ENCODE results near the gene TPBGL.
A peak's percentile ranks its signal among the peaks of the same experiment; 100 is the strongest.
"Not testable (repeated sequence)": the region's sequence is repeated elsewhere in the genome, so short reads cannot be mapped to it uniquely, and the experiment has no call there.

The TPBGL gene

DNA sequence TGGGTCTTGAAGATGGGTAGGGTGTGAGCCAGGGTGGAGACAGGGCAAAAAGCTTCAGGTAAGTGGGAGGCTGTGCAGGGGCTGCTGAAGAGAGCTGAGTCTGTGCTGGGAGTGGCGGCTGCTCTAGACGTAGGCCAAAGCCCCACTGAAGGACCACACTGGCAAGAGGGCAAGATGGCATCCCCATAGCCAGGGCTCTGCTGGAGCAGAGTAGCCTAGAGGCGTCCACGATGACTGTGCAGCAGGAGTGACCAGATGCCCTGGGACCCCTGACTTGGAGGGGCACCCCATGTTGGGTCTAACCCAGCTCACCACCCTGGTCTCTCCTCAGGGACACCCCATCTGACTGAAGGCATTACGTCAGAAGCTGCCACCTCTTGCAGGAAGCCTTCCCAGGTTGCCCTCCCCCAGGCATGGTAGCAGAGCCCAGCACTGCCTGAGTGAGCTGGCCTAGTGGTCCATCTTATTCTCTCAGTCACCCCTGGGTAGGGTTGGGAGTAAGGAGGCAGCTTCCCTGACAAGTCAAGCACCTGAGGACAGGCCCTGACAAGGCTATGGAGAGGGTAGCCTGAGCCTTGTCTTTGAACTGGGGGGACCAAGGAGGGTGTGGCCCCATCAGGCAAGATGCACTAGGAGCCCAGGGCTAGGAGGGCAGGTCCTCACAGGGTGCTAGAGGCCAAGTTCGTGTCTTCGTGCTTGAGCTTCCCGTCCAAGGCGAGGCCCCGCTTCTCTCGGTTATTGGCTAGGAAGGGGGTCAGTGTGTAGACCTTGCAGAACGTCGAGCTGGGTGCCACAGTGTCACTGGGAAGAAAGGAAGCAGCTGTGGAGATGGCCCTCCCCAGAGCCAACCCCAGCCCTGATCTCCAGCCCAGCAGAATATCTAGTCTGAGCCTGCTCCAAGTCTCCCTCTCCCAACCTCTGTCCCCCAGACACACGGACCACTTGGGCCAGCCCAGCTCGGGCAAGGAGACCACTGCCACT is 33.1 kb downstream of the TPBGL start:
- no peak for DNase-seq

DNA sequence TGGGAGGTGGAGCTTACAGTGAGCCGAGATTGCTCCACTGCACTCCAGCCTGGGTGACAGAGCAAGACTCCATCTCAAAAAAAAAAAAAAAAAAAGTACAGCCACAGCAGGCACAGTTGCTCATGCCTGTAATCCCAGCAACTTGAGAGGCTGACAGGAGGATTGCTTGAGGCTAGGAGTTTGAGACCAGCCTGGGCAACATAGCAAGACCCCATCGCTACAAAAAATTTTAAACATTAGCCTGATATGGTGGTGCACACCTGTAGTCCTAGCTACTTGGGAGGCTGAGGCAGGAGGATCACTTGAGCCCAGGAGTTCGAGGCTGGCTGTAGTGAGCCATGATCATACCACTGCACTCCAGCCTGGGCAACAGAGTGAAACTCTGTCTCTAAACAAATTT is 34.1 kb downstream of the TPBGL start:
- not testable (repeated sequence) for DNase-seq

DNA sequence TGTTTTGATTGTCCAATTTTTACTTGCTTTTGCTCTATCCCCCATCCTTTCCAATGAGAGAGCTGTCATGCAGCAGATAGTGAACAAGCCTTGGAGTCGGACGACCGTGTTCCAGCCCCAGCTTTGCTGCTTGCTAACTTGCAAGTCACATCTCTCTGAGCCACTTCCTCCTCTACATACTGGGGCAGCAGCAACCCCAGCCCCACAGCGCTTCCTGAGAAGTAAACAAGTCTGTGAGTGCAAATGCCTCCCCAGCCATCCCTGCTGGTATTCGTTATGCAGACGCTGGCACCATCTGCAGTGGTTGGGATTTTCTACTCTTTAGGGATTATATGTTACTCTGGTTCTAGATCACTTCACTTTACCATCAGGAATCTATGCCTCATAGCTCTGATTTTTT is 35.0 kb downstream of the TPBGL start:
- no peak for DNase-seq

- no peak for DNase-seq
Measured at GRCh38 chr11:75276186-75276585, 35.6 kb downstream of the TPBGL start.

DNA sequence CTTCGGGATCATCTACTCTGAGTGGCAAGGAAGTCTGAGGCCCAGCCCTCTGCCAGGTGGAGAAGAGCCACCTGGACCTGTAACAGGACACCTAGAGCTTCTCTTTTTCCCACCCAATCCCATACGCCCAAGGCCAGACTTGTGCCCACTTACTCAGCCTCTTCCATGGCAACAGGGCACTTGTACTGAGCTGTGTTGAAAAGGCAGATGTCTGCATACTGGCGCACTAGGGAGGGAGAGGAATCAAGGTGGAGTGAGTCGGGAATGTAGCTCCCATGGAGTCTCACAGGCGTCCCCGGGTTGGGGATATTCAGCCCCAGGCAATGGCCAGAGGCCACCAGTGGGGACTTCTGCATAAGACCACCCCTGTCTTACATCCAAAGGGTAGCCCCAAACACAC is 36.1 kb downstream of the TPBGL start:
- no peak for DNase-seq

DNA sequence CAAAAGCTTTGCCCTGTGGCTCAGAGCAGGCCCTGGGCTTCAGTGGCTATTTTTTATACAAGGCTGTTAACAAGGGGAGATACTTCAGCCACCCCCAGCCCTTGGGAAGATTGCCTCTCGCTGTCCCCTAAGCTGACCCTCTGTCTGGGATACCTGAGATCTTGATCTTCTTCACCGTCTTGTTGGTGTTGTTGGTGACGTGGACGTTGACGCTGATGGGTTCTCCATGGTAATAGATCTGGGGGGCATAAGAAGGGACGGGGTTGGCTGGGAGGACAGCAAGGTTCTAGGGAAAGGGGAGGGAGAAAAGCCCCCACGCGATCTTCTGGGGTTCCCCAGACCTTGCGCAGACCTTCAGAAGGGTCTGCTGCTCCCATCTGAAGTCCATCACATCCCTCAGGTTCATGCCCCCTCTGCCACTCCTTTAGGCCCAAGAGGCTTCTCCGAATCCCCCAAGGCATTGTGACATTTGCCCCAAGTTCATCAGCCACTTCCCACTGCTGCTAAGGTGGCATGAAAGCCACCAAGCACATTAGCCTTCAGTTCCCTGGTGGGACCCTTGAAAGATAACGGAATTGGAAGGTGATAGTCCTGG is 36.7 kb downstream of the TPBGL start:
- no peak for DNase-seq

GRCh38 chr11:75277991-75278790 is 37.6 kb downstream of the TPBGL start:
- no peak for DNase-seq

- DNase-seq: no peak
Measured at GRCh38 chr11:75279273-75279672, 38.7 kb downstream of the TPBGL start.

DNA sequence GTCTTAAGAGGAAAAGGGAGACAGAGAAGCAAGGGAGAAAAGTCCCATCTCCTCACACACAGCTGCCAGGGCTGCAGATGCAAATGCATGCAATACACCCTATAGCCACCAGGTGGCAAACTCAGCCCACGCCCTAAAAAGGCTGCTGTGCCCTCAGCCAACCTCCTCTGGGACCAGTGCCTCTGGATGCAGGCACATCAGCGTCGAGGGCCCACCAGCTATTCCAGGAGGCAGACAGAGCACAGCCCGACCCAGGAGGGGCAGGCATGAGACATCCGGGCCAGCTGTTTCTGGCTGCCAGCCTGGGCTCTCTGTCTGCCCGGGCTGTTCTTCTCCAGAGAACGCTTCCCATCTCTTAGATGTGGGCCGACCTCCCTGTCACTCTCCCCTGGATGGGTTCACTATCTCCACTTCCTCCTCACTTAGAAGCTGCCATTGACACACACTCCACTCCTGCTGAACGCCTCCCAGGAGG is 39.7 kb downstream of the TPBGL start:
- DNase-seq: peak; percentile 59

GRCh38 chr11:75280770-75281468 is 40.3 kb downstream of the TPBGL start:
- no peak for DNase-seq

GRCh38 chr11:75281469-75282095 is 41.0 kb downstream of the TPBGL start:
- no peak for DNase-seq

DNA sequence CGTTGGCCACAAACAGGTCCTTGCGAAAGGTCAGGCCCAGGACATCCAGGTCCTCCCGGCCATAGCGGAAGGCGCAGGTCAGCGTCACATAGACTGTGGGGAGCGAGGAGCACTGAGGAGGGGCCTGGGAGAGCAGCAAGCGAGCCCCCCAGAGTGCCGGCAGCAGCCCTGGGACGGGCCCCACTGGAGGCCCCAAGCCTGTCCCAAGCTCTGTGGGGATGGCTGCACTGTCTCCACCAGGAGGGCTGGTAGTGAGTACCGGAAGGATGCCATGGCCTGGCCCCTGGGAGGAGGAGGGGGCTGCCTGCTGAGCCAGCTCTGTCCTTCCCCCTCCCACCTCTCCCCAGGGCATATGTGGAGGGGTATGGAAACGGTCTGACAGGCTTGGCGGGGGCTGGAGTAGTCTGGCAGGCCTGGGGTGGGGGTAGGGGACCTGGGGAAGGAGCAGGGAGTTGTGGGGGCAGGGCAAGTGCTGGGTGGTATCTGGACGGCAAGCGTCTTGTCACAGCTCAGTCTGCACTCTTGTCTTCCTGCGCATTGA is 42.9 kb downstream of the TPBGL start:
- no peak for DNase-seq

DNA sequence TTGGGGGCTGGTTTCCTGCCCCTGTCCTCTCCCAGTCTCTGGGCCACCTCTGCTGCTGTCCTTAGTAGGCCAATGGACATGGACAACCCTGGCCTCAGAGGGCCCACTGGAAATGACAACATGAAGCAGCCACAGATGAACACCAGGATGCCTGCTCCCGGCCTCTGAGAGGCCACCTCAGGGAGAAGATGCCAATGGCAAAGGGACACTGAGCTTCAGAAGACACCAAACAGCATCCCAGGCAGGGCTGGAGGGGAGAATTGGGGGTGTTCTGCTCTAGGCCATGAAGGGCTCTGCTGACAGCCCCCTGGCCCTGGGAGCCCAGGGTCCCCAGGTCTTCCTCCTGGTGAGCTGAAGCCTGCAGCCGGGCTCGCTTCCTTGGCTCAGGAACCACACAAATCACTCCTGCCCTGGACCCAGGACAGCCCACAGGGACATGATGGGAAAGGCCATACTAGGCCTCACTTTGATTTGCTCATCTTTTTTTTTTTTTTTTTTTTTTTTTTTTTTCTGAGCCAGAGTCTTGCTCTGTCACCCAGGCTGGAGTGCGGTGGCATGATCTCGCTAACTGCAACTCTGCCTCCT is 45.3 kb downstream of the TPBGL start:
- DNase-seq: no peak

- DNase-seq: no peak
Measured at GRCh38 chr11:75286826-75287465, 46.4 kb downstream of the TPBGL start.

- no peak for DNase-seq
Measured at GRCh38 chr11:75287579-75287978, 47.0 kb downstream of the TPBGL start.

DNA sequence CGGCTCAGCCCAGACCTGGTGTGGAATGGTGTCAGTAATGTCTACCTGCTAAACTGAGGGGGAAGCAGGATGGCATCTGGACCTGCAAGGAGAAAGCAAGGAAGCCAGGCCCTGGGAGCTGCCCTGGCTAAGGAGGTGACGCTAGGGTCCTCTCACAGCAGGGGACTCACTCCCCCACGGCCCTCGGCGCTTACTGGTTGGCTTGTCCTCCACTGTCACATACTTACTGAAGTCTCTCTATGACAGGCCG is 48.9 kb downstream of the TPBGL start:
- no peak for DNase-seq

GRCh38 chr11:75289919-75290318 is 49.3 kb downstream of the TPBGL start:
- DNase-seq: no peak

DNA sequence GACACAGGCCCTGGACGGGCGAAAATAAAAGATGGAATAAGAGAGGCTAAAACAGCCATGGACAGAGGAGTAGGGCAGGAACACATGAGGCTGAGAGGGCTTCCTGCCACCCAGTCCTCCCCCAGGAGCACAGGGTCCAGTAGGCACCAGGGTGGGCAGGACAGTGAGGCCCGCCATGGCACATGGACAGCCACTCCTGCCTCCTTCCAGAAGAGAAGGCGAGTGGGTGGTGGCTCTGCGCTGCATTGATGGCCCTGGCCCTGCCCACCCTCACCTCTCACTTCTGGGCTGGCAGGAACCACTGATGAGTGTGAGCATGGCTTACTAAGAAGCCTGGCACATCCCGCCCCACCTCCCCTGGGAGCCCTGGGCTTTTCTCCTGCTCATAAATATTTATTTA is 51.2 kb downstream of the TPBGL start:
- DNase-seq: no peak

GRCh38 chr11:75292943-75293342 is 52.4 kb downstream of the TPBGL start:
- no peak for DNase-seq

All from fibroblast of skin of abdomen (primary cell).